Large intestine (tissue), 3 donors: ENCODE measurements around the gene NINJ2. TPM values are rescaled to one million over a fixed set of nuclear protein-coding genes. Genes with fewer than 3 reads are reported as not detected.

ENCODE experiments used
- DNase-seq, 2 donors: peaks; one replicate each; pipeline versions ENCODE4 v3.0.0 to v3.0.0-alpha.2; 2013
- H3K27ac ChIP-seq: one replicate; pipeline ENCODE4 v1.5.1; 2013; ENCODE audit warnings: low read length
- H3K27me3 ChIP-seq: 2 replicates; pipeline ENCODE4 v1.6.1; 2013; ENCODE audit warnings: low read length; ENCODE audit not compliant: control insufficient read depth, insufficient read depth
- H3K36me3 ChIP-seq: 2 replicates; pipeline ENCODE4 v1.6.1; 2013; ENCODE audit warnings: low read length; ENCODE audit not compliant: control insufficient read depth, insufficient read depth
- H3K4me1 ChIP-seq: one replicate; pipeline ENCODE4 v1.6.1; 2013; ENCODE audit warnings: low read length; ENCODE audit not compliant: control insufficient read depth, insufficient read depth
- H3K4me3 ChIP-seq: one replicate; pipeline ENCODE4 v1.5.1; 2013; ENCODE audit warnings: low read length
- H3K9me3 ChIP-seq: one replicate; pipeline ENCODE4 v1.6.1; 2013; ENCODE audit warnings: mild to moderate bottlenecking, low read depth, low read length, moderate library complexity; ENCODE audit not compliant: control insufficient read depth
- WGBS: methylation state at CpG from one replicate; pipeline ENCODE4 v1.1.5; 2013; ENCODE audit warnings: low lambda C conversion rate; ENCODE audit not compliant: insufficient coverage; 5-methylcytosine and 5-hydroxymethylcytosine counted together
- polyA plus RNA-seq: library from polyadenylated mRNA; unstranded; fragments of 120-200 nt; gene quantifications from one replicate; pipeline ENCODE4 v1.2.1, GENCODE V29; 2013

The NINJ2 gene
- polyA plus RNA-seq, 1 donor: 2.8 TPM

DNA sequence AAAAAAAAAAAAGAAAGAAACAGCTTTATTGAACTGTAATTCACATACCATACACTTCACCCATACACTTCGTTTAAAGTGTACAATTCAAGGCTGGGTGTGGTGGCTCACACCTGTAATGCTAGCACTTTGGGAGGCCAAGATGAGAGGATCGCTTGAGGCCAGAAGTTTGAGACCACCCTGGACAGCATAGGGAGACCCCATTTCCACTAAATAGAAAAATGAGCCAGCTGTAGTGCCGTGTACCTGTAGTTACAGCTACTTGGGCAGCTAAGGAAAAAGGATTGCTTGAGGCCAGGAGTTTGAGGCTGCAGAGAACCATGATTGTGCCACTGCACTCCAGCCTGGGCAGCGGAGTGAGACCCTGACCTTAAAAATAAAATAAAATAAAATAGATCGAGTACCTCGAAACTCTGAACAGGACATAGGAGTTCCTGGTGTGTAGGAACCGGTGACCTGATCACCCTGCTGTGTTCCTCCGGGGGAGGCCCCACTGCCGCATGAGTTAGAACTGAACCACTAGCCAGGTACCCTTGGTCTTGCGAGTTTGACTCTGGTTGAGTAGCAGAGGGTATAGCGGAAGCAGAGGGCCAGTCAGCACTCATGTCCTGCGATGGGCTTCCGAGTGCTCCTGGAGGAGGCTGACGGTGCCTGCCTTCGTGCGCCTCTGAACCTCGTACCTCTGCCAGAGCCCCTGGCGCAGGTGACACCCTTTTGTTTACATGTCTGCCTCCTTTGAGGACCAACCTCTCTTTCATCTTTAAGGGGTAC is 123.5 kb downstream of the NINJ2 start:
- WGBS: no CpG with 5 or more reads among the region's 18 CpGs
- H3K4me1 ChIP-seq: no peaks in the 10 kb centered on the region
- no peaks in the 10 kb centered on the region for H3K9me3 ChIP-seq
- no peak overlapping the region for H3K4me3 ChIP-seq
- H3K36me3 ChIP-seq: no peaks in the 10 kb centered on the region
- H3K27ac ChIP-seq: no peak overlapping the region
- H3K27me3 ChIP-seq: no peaks in the 10 kb centered on the region
- no peak for DNase-seq

DNA sequence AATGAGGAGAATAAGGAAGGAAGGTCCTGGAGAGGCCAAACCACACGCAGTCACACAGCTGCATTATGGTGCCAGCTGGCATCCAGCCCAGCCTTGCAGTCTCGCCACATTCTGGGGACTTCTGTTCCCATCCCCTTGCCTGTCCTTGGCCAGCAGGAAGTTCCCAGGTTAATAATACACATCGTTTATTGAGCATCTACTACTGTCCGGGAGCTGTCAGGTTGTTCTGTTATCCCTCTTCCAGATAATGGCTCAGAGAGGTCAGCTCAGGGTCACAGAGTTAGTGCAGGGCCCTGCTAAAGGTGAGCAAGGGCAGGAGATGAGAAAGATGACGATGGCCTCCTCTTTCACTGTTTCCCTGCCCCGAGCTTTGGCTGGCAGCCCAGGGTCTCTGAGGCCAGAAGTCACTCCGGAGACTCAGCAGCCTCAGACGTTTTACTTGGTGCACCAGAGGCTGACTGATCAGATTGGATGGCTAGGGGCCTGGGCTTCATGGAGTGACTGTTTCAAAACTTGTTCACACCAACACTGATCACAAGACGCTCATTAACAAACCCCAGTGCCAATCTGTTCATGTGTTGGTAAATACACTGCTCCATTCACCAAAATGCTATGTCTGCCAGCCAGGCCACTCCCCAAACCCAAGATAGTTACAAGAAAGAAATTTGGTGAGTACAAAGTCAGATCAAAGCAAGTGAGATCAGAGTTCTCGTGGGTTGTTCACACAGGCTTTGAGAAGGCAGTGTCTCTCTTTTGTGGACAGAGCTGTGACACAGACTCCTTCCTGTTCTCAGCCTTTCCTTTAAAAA is 124.3 kb downstream of the NINJ2 start:
- no peaks in the 10 kb centered on the region for H3K36me3 ChIP-seq
- peak in 1 of 2 donors; percentile 33 for DNase-seq
- H3K27ac ChIP-seq: no peak overlapping the region
- H3K27me3 ChIP-seq: no peaks in the 10 kb centered on the region
- no peaks in the 10 kb centered on the region for H3K9me3 ChIP-seq
- H3K4me3 ChIP-seq: no peak overlapping the region
- WGBS: no CpG with 5 or more reads among the region's 10 CpGs
- no peaks in the 10 kb centered on the region for H3K4me1 ChIP-seq

DNA sequence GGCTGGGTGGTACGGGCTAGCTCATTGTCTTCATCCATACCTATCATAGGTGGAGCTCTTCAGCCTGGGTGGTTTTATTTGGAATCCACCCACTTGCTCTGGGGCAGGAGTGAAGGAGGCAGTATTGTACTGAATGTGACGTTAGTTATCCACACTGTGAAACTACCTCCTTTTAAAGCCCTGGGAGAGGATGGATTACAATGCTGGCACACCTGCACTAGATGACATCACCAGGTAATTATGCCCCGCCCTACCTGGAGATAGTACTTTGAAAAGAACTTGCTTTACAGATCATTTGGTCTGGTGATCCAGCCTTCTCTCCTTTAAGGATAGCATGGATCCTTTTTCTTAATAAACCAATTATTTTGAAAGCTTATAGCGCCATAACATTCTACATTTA is 125.5 kb downstream of the NINJ2 start:
- no peaks in the 10 kb centered on the region for H3K4me1 ChIP-seq
- H3K4me3 ChIP-seq: no peak overlapping the region
- H3K9me3 ChIP-seq: no peaks in the 10 kb centered on the region
- whole genome bisulfite sequencing: 71% methylated on average over 1 of the region's 4 CpGs
- H3K27me3 ChIP-seq: no peaks in the 10 kb centered on the region
- H3K36me3 ChIP-seq: no peaks in the 10 kb centered on the region
- DNase-seq: peak; percentile 73 to 88
- no peak overlapping the region for H3K27ac ChIP-seq

DNA sequence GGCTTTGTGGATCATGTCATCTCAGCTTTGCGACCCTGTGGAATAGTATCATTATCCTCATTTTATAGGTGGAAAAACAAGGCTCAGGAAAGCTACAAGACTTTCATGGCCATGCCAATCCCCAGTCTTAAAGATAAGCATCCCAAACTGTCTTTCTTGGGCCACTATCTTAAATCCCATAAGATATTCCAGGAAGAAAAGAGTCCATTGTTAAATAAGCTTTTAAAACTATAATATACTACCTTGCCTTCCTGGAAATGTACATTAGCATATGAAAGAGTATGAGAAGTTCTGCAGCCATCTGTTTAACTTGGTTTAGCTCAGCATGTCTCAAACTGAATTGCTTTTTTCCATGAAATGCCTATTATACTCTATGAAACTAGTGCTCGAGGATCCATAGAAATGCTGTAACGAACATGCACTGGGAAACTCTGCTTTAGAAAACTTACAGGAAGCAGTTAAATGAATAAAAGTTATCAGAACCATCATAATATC is 126.4 kb downstream of the NINJ2 start:
- Histone ChIP-seq H3K9me3 (no peaks in the 10 kb centered on the region), H3K4me1 (no peaks in the 10 kb centered on the region), H3K27ac (no peak overlapping the region), H3K4me3 (no peak overlapping the region), H3K36me3 (no peaks in the 10 kb centered on the region), H3K27me3 (no peaks in the 10 kb centered on the region)
- 100% methylated on average over 1 of the region's 3 CpGs for WGBS
- no peak for DNase-seq

DNA sequence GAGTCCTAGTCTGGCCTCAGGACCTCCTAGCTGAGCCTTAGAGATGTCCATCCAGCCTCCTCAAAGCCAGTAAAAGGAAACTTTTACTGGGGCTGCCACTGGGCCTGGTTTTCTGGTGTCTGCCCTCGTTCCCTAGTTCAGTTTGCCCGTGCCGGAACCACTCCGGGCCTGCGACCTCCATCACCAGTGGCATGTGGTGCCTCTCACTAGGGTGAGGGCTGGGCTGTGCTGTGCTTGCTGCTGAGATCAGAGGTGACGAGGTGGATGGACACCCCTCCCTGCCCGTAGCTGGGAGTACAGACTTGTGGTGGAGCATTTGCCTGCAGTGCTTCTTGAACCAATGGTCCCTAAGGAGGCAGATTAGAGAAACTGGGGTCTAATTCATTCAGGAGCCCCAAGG is 127.8 kb downstream of the NINJ2 start:
- H3K4me3 ChIP-seq: no peak overlapping the region
- DNase-seq: no peak
- no peaks in the 10 kb centered on the region for H3K9me3 ChIP-seq
- H3K36me3 ChIP-seq: no peaks in the 10 kb centered on the region
- WGBS: no CpG with 5 or more reads among the region's 7 CpGs
- H3K27ac ChIP-seq: no peak overlapping the region
- no peaks in the 10 kb centered on the region for H3K27me3 ChIP-seq
- no peaks in the 10 kb centered on the region for H3K4me1 ChIP-seq

DNA sequence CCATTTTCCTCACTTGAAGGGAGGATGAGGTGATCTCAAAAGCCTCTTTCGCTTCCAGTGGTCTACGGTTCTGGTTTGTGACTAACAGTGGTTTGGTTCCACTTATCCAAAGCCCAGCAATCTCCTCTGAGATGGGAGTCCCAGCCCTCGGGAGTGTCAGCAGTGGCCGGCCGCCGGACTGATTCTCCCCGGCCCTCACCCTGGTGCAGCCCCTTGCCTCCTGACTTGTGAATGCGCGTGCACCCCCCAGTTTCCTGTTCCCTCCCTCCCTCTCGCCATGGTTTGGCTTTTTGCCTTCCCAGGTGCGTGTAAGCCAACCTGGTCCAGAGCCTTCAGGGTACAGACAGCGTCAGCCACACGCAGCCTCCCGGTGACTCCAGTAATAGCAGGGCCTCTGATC is 129.0 kb downstream of the NINJ2 start:
- H3K27ac ChIP-seq: no peak overlapping the region
- H3K9me3 ChIP-seq: no peaks in the 10 kb centered on the region
- 83% methylated on average over 1 of the region's 14 CpGs for WGBS
- no peaks in the 10 kb centered on the region for H3K36me3 ChIP-seq
- H3K27me3 ChIP-seq: no peaks in the 10 kb centered on the region
- no peak overlapping the region for H3K4me3 ChIP-seq
- H3K4me1 ChIP-seq: no peaks in the 10 kb centered on the region
- no peak for DNase-seq

DNA sequence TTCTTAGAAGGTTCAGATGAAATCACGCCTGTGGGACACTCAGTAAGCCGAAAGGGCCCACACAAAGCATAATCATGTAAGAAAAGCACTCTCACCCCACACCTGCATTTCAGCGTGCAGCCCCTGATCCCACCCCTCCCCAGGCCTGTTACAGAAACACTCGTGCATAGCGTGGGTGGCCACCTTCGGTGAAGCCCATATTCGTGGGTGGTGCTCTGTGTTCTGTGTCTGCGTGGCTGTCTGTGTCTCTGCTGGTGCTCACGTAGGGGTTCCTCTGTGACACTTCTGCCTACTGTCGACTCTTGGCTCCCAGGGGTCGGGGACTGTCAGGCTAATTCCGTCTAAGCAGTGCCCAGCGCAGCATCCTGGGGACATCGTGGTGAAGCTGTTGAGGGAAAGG is 129.5 kb downstream of the NINJ2 start:
- Histone ChIP-seq H3K27me3 (no peaks in the 10 kb centered on the region), H3K36me3 (no peaks in the 10 kb centered on the region), H3K4me3 (no peak overlapping the region), H3K4me1 (no peaks in the 10 kb centered on the region), H3K9me3 (no peaks in the 10 kb centered on the region), H3K27ac (no peak overlapping the region)
- no peak for DNase-seq
- no CpG with 5 or more reads among the region's 14 CpGs for WGBS

DNA sequence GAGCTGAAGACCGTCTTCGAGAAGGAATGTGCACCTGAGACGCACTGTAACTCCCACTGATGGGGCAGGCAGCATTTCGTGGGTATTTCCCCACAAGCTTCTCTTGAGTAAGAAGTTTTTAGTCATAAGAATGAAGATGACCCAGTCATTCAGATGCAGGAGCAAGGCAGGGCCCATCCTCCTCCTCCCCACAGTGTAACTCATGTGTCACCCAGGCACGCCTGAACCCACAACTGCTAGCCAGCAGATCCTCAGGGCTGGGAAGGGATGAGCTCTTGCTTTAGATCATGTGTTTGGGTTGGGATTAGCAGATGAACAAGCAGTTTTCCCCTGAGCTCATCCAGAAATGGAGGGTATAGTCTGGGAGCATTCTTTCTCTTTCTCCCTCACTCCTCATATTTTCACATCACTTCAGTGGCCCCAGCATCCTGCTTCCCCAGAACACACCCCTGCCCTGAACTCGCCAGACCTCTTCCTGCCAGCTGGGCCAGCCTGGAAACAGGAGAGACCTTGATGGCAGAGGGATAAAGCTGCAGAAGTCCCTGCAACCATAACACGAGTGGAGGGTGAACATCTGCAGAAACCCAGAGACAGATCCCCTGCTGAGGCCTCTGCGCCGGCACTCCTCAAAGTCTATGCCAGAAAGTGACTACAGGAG is 130.2 kb downstream of the NINJ2 start:
- H3K36me3 ChIP-seq: no peaks in the 10 kb centered on the region
- no peaks in the 10 kb centered on the region for H3K9me3 ChIP-seq
- no CpG with 5 or more reads among the region's 9 CpGs for WGBS
- H3K4me1 ChIP-seq: no peaks in the 10 kb centered on the region
- H3K4me3 ChIP-seq: no peak overlapping the region
- no peak overlapping the region for H3K27ac ChIP-seq
- no peak for DNase-seq
- no peaks in the 10 kb centered on the region for H3K27me3 ChIP-seq

DNA sequence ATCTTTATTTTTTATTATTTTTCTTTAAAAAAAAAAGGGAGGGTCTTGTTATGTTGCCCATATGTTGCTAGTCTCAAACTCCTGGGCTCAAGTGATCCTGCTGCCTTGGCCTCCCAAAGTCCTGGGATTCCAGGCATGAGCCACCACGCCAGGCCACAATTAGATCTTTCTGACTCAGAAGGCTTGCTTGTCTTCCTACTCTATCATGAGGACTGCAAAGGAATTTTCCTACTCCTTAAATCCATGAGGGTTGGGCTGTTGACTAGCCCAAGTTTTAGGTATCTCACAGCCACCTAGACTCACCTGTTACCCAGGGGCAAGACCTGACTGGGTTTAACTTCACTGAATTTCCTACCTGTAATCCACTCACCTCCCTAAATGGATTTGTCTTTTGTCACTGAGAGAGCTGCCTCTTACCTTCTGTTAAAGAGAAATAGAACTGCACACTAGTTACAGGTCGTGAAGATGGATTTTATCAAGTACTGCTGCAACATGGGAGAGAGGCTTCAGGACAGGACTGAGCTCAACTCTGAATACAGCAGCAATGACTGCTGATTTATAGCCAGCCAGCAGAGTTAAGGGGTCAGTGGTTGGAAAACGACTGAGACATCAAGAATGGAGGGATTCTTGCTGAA is 131.2 kb downstream of the NINJ2 start:
- Histone ChIP-seq H3K4me3 (no peak overlapping the region), H3K4me1 (no peaks in the 10 kb centered on the region), H3K9me3 (no peaks in the 10 kb centered on the region), H3K27ac (no peak overlapping the region), H3K27me3 (no peaks in the 10 kb centered on the region), H3K36me3 (no peaks in the 10 kb centered on the region)
- no CpG with 5 or more reads among the region's 3 CpGs for WGBS
- DNase-seq: no peak

DNA sequence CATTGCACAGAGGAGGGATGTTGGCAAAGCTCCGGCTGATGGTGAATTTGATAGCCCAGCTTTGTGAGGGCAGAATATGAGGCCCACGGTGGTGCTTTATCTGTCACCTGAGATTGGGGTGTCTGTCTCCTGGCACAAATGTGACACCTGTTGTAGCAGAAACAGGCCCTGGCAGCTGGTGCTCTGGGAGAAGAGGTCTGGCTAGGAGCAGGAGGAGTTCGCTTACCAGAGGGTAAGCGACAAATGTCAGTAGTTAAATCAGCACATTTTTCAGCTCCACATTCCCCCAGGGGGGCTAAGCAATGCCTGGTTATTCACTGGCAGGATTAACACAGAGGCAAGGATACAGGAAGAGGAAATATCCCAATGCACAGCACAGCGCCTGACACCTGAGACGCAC is 132.4 kb downstream of the NINJ2 start:
- Histone ChIP-seq H3K4me3 (no peak overlapping the region), H3K36me3 (no peaks in the 10 kb centered on the region), H3K9me3 (no peaks in the 10 kb centered on the region), H3K4me1 (no peaks in the 10 kb centered on the region), H3K27ac (no peak overlapping the region), H3K27me3 (no peaks in the 10 kb centered on the region)
- whole genome bisulfite sequencing: no CpG with 5 or more reads among the region's 6 CpGs
- no peak for DNase-seq
